Hepatocyte (in vitro differentiated cells): ENCODE data around the gene ZFP64.

Experiments
- EZH2phosphoT487 ChIP-seq: fragments of 200-600 bp; sonication (generic); IDR thresholded peaks from one replicate; pipeline ENCODE4 v1.6.1; 2018; ENCODE audit warnings: antibody characterized with exemption, mild to moderate bottlenecking, low read depth, moderate library complexity; ENCODE audit not compliant: unreplicated experiment, severe bottlenecking
- TF ChIP-seq, protein P1 (sequence below): fragments of 200-600 bp; sonication (generic); IDR thresholded peaks from 2 replicates; pipeline ENCODE4 v1.5.1; 2016; ENCODE audit warnings: antibody characterized with exemption, mild to moderate bottlenecking; ENCODE audit not compliant: poor library complexity

DNA sequence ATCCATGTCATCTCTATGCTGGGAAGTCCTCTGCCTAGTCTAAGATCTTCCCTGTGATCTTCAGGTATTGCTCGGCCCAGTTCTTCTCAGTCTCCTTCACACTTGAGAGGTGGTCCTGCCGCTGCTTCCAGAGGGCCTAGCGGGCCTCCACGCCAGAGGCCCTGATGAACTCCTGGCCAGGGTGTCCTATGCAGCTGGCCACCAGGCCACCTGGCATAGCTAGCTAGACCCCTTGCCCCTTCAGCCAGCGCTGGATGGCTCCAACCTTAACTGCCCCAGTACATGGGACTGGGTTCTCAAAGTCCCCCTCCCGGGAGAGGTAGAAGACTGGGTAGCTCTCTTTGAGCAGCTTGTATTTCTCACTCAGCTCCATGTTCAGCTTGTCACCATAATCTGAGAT is 81.1 kb downstream of the ZFP64 start:
- TF ChIP-seq, protein P1, sequence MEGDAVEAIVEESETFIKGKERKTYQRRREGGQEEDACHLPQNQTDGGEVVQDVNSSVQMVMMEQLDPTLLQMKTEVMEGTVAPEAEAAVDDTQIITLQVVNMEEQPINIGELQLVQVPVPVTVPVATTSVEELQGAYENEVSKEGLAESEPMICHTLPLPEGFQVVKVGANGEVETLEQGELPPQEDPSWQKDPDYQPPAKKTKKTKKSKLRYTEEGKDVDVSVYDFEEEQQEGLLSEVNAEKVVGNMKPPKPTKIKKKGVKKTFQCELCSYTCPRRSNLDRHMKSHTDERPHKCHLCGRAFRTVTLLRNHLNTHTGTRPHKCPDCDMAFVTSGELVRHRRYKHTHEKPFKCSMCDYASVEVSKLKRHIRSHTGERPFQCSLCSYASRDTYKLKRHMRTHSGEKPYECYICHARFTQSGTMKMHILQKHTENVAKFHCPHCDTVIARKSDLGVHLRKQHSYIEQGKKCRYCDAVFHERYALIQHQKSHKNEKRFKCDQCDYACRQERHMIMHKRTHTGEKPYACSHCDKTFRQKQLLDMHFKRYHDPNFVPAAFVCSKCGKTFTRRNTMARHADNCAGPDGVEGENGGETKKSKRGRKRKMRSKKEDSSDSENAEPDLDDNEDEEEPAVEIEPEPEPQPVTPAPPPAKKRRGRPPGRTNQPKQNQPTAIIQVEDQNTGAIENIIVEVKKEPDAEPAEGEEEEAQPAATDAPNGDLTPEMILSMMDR = no peak
- TF ChIP-seq EZH2phosphoT487 = no peak
